ENCODE data around the gene KEAP1.
"Not testable (repeated sequence)": the region's sequence is repeated elsewhere in the genome, so short reads cannot be mapped to it uniquely, and the experiment has no call there.

The KEAP1 gene

GRCh38 chr19:10543420-10544241, 40.5 kb upstream of the KEAP1 start, which contains the start of gene ATG4D:
Gene ATG4D (plus strand): TSS chr19:10543904. CDS start chr19:10544091, 187 bp downstream.
- H3K9ac ChIP-seq (ENCODE audit: low read length) = peak within 1 kb of the TSS; percentile 88
- H3K9me3 ChIP-seq (ENCODE audit: control insufficient read depth, insufficient read depth, low read depth, low read length) = no peaks in the 10 kb centered on the region
- H3K27me3 ChIP-seq (ENCODE audit: control insufficient read depth, insufficient read depth, low read length) = no peaks in the 10 kb centered on the region
- peaks cover 18% of the 10 kb centered on the region for H3K36me3 ChIP-seq (ENCODE audit: control insufficient read depth, insufficient read depth, low read length)
- peak within 1 kb of the TSS; percentile 80; the same call in 1 of the 2 replicates for H3K27ac ChIP-seq (ENCODE audit: low read depth, low read length)
- peak within 1 kb of the TSS; percentile 94 for H3K4me3 ChIP-seq (ENCODE audit: low read depth, low read length)
- peaks cover 4% of the 10 kb centered on the region; the same call in 1 of the 2 replicates for H3K4me1 ChIP-seq (ENCODE audit: control insufficient read depth, insufficient read depth, low read length)

- Histone ChIP-seq H3K36me3 (ENCODE audit: control insufficient read depth, insufficient read depth, low read length) (peaks cover 13% of the 10 kb centered on the region), H3K27ac (ENCODE audit: low read depth, low read length) (no peak overlapping the region), H3K9ac (ENCODE audit: low read length) (no peak overlapping the region), H3K9me3 (ENCODE audit: control insufficient read depth, insufficient read depth, low read depth, low read length) (no peaks in the 10 kb centered on the region), H3K4me1 (ENCODE audit: control insufficient read depth, insufficient read depth, low read length) (peaks cover 4% of the 10 kb centered on the region; the same call in 1 of the 2 replicates), H3K4me3 (ENCODE audit: low read depth, low read length) (peak overlapping the region; percentile 94), H3K27me3 (ENCODE audit: control insufficient read depth, insufficient read depth, low read length) (no peaks in the 10 kb centered on the region)
Measured at GRCh38 chr19:10543059-10543419, 39.9 kb upstream of the KEAP1 start.

- H3K9ac ChIP-seq (ENCODE audit: low read length); H3K4me3 ChIP-seq (ENCODE audit: low read depth, low read length); H3K27me3 ChIP-seq (ENCODE audit: control insufficient read depth, insufficient read depth, low read length); H3K36me3 ChIP-seq (ENCODE audit: control insufficient read depth, insufficient read depth, low read length); H3K27ac ChIP-seq (ENCODE audit: low read depth, low read length); H3K4me1 ChIP-seq (ENCODE audit: control insufficient read depth, insufficient read depth, low read length); H3K9me3 ChIP-seq (ENCODE audit: control insufficient read depth, insufficient read depth, low read depth, low read length): not testable (repeated sequence)
Measured at GRCh38 chr19:10539016-10539415, 35.9 kb upstream of the KEAP1 start.

GRCh38 chr19:10538204-10538983, 35.2 kb upstream of the KEAP1 start:
- Histone ChIP-seq H3K9me3 (ENCODE audit: control insufficient read depth, insufficient read depth, low read depth, low read length) (no peaks in the 10 kb centered on the region), H3K27ac (ENCODE audit: low read depth, low read length) (no peak overlapping the region), H3K27me3 (ENCODE audit: control insufficient read depth, insufficient read depth, low read length) (no peaks in the 10 kb centered on the region), H3K9ac (ENCODE audit: low read length) (no peak overlapping the region), H3K36me3 (ENCODE audit: control insufficient read depth, insufficient read depth, low read length) (no peaks in the 10 kb centered on the region), H3K4me1 (ENCODE audit: control insufficient read depth, insufficient read depth, low read length) (no peaks in the 10 kb centered on the region), H3K4me3 (ENCODE audit: low read depth, low read length) (no peak overlapping the region)

GRCh38 chr19:10537668-10538067, 34.5 kb upstream of the KEAP1 start:
- H3K27me3 ChIP-seq (ENCODE audit: control insufficient read depth, insufficient read depth, low read length) = no peaks in the 10 kb centered on the region
- no peaks in the 10 kb centered on the region for H3K9me3 ChIP-seq (ENCODE audit: control insufficient read depth, insufficient read depth, low read depth, low read length)
- H3K4me1 ChIP-seq (ENCODE audit: control insufficient read depth, insufficient read depth, low read length) = no peaks in the 10 kb centered on the region
- H3K36me3 ChIP-seq (ENCODE audit: control insufficient read depth, insufficient read depth, low read length) = no peaks in the 10 kb centered on the region
- H3K4me3 ChIP-seq (ENCODE audit: low read depth, low read length) = no peak overlapping the region
- no peak overlapping the region for H3K27ac ChIP-seq (ENCODE audit: low read depth, low read length)
- H3K9ac ChIP-seq (ENCODE audit: low read length) = no peak overlapping the region

- Histone ChIP-seq H3K27me3 (ENCODE audit: control insufficient read depth, insufficient read depth, low read length) (no peaks in the 10 kb centered on the region), H3K36me3 (ENCODE audit: control insufficient read depth, insufficient read depth, low read length) (no peaks in the 10 kb centered on the region), H3K9me3 (ENCODE audit: control insufficient read depth, insufficient read depth, low read depth, low read length) (0 out of 2 replicates have a peak, but pooled peaks cover 3% of the 10 kb centered on the region), H3K4me3 (ENCODE audit: low read depth, low read length) (no peak overlapping the region), H3K27ac (ENCODE audit: low read depth, low read length) (no peak overlapping the region), H3K4me1 (ENCODE audit: control insufficient read depth, insufficient read depth, low read length) (no peaks in the 10 kb centered on the region), H3K9ac (ENCODE audit: low read length) (no peak overlapping the region)
Measured at GRCh38 chr19:10535613-10536012, 32.5 kb upstream of the KEAP1 start.

GRCh38 chr19:10533646-10534386, 30.7 kb upstream of the KEAP1 start:
- Histone ChIP-seq H3K4me3 (ENCODE audit: low read depth, low read length) (no peak overlapping the region), H3K27me3 (ENCODE audit: control insufficient read depth, insufficient read depth, low read length) (no peaks in the 10 kb centered on the region), H3K9ac (ENCODE audit: low read length) (no peak overlapping the region), H3K27ac (ENCODE audit: low read depth, low read length) (no peak overlapping the region), H3K36me3 (ENCODE audit: control insufficient read depth, insufficient read depth, low read length) (no peaks in the 10 kb centered on the region), H3K9me3 (ENCODE audit: control insufficient read depth, insufficient read depth, low read depth, low read length) (0 out of 2 replicates have a peak, but pooled peaks cover 3% of the 10 kb centered on the region), H3K4me1 (ENCODE audit: control insufficient read depth, insufficient read depth, low read length) (no peaks in the 10 kb centered on the region)

GRCh38 chr19:10532457-10532856, 29.3 kb upstream of the KEAP1 start:
- Histone ChIP-seq H3K4me1 (ENCODE audit: control insufficient read depth, insufficient read depth, low read length) (no peaks in the 10 kb centered on the region), H3K9me3 (ENCODE audit: control insufficient read depth, insufficient read depth, low read depth, low read length) (0 out of 2 replicates have a peak, but pooled peaks cover 3% of the 10 kb centered on the region), H3K27ac (ENCODE audit: low read depth, low read length) (no peak overlapping the region), H3K36me3 (ENCODE audit: control insufficient read depth, insufficient read depth, low read length) (no peaks in the 10 kb centered on the region), H3K27me3 (ENCODE audit: control insufficient read depth, insufficient read depth, low read length) (no peaks in the 10 kb centered on the region), H3K4me3 (ENCODE audit: low read depth, low read length) (no peak overlapping the region), H3K9ac (ENCODE audit: low read length) (no peak overlapping the region)

GRCh38 chr19:10526887-10527286, 23.7 kb upstream of the KEAP1 start:
- not testable (repeated sequence) for H3K9ac ChIP-seq (ENCODE audit: low read length); H3K4me3 ChIP-seq (ENCODE audit: low read depth, low read length); H3K27me3 ChIP-seq (ENCODE audit: control insufficient read depth, insufficient read depth, low read length); H3K9me3 ChIP-seq (ENCODE audit: control insufficient read depth, insufficient read depth, low read depth, low read length); H3K4me1 ChIP-seq (ENCODE audit: control insufficient read depth, insufficient read depth, low read length); H3K36me3 ChIP-seq (ENCODE audit: control insufficient read depth, insufficient read depth, low read length); H3K27ac ChIP-seq (ENCODE audit: low read depth, low read length)

- Histone ChIP-seq H3K4me3 (ENCODE audit: low read depth, low read length) (no peak overlapping the region), H3K27me3 (ENCODE audit: control insufficient read depth, insufficient read depth, low read length) (no peaks in the 10 kb centered on the region), H3K36me3 (ENCODE audit: control insufficient read depth, insufficient read depth, low read length) (no peaks in the 10 kb centered on the region), H3K9ac (ENCODE audit: low read length) (no peak overlapping the region), H3K27ac (ENCODE audit: low read depth, low read length) (no peak overlapping the region), H3K4me1 (ENCODE audit: control insufficient read depth, insufficient read depth, low read length) (no peaks in the 10 kb centered on the region), H3K9me3 (ENCODE audit: control insufficient read depth, insufficient read depth, low read depth, low read length) (no peaks in the 10 kb centered on the region)
Measured at GRCh38 chr19:10525636-10526035, 22.5 kb upstream of the KEAP1 start.

Data from HUES6 (cell line).